GM12875 (cell line): ENCODE measurements around the gene RAD54L.

Experiments
- H3K4me3 ChIP-seq: one replicate; pipeline ENCODE4 v1.5.1; 2011; ENCODE audit warnings: low read depth, low read length, control low read depth
- TF ChIP-seq, protein P1 (sequence below): IDR thresholded peaks from 2 replicates; pipeline ENCODE4 v1.5.1; 2011; ENCODE audit warnings: low read depth, mild to moderate bottlenecking, control low read depth, inconsistent platforms, low read length, moderate library complexity, borderline replicate concordance; ENCODE audit not compliant: insufficient read depth

The RAD54L gene

DNA sequence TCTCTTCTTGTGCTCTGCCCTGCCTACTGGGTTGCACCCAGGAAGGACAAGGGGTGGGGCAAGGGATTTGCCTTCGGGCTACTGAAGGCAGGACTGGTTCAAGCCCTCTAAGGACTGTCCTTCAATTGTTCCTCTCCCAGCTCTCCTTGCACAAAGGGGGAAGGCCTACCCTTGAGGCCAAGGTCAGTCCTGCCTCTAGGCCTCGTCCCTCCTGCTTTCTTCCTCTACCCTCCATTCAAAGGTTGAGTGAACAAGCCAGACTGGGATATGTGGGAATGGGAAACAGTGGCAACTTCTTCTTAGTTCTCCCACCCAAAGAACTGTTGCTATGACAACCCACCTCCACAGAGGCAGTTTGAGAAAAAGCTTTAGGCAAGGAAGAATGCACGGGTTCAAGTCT, 41.8 kb upstream of the RAD54L start:
- TF ChIP-seq, protein P1, sequence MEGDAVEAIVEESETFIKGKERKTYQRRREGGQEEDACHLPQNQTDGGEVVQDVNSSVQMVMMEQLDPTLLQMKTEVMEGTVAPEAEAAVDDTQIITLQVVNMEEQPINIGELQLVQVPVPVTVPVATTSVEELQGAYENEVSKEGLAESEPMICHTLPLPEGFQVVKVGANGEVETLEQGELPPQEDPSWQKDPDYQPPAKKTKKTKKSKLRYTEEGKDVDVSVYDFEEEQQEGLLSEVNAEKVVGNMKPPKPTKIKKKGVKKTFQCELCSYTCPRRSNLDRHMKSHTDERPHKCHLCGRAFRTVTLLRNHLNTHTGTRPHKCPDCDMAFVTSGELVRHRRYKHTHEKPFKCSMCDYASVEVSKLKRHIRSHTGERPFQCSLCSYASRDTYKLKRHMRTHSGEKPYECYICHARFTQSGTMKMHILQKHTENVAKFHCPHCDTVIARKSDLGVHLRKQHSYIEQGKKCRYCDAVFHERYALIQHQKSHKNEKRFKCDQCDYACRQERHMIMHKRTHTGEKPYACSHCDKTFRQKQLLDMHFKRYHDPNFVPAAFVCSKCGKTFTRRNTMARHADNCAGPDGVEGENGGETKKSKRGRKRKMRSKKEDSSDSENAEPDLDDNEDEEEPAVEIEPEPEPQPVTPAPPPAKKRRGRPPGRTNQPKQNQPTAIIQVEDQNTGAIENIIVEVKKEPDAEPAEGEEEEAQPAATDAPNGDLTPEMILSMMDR, result no peak
- no peak overlapping the region for H3K4me3 ChIP-seq

DNA sequence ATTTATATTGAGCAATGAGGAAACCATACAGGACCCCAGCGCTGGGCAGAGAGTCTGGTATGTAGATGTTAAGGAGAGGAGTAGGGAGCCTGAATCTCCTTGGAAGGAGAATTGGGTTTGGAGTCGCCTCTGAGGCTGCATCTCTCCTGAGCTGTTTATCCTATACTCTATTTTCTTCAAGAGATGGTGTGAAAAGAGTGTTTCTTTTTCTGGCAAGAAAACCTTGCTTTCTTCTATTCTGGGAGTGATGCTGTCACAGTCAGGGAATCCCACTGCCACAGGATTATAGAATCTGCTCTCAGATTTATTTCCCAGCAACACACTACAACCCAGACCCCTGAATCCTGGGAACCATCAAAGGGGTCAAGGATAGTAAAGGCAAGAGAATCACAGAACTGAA, 41.2 kb upstream of the RAD54L start:
- H3K4me3 ChIP-seq, result no peak overlapping the region
- TF ChIP-seq, protein P1, result no peak

DNA sequence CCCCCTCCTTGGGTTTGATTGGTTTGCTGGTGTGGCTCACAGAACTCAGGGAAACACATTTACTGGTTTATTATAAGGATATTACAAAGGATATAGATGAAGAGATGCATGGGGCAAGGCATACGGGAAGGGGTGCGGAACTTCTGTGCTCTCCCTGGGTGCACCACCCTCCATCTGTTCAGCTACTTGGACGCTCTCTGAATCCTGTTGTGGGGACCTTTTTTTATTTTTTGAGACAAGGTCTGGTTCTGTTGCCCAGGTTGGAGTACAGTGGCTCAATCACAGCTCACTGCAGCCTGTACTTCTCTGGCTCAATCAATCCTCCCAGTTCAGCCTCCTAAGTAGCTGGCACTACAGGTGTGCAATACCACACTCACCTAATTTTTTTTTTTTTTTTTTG, 37.0 kb upstream of the RAD54L start:
- H3K4me3 ChIP-seq, result no peak overlapping the region
- TF ChIP-seq, protein P1, result no peak

DNA sequence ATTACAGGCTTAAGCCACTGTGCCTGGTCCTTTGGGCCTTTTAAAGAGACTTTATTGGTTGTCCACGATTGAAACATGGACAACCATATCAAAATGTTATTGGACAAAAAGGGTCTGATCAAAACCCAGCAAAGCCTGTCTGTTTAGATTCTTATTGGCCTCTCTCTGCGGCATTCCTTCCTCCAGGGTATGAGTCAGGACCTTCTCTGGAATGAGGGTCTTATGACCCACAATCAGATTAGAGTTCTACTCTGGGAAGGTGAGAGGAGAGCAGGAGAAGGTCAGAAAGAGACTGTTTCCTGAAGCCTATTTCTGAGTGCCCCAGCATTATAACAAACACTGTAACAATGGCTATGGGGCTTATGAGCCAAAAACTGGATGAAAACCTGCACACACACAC, 36.5 kb upstream of the RAD54L start:
- TF ChIP-seq, protein P1, result no peak
- no peak overlapping the region for H3K4me3 ChIP-seq

DNA sequence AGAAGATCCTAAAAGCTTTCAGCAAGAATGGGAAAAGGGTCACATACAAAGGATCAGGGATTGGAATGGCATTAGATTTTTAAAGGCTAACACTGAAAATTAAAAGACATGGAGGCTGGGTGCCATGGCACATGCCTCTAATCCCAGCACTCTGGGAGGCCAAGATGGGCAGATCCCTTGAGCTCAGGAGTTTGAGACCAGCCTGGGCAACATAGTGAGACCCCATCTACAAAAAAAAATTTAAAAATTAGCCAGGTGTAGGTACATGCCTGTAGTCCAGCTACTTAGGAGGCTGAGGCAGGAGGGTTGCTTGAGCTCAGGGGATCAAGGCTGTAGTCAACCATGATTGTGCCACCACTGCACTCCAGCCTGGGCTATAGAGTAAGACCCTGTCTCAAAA, 32.1 kb upstream of the RAD54L start:
- no peak overlapping the region for H3K4me3 ChIP-seq
- TF ChIP-seq, protein P1, result no peak

DNA sequence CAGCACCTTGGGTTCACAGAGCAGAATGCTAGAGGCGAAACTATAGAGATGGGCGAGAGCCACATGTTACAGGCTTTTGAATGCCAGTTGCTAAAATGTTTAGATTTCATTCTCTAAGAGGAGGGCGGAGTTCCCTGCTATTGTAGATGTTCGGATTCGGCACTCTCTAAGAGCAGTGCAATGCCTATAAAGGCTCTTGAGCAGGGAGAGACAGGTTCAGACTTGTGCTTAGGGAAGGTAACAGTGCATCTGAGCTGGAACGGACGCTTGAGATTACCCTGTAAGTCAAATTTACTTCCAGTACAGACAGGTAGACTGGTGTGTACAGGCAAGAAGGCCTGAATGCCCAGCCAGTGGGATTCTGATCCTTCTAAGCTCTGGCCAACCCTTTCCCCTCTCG, 29.1 kb upstream of the RAD54L start:
- TF ChIP-seq, protein P1, result no peak
- H3K4me3 ChIP-seq, result no peak overlapping the region

DNA sequence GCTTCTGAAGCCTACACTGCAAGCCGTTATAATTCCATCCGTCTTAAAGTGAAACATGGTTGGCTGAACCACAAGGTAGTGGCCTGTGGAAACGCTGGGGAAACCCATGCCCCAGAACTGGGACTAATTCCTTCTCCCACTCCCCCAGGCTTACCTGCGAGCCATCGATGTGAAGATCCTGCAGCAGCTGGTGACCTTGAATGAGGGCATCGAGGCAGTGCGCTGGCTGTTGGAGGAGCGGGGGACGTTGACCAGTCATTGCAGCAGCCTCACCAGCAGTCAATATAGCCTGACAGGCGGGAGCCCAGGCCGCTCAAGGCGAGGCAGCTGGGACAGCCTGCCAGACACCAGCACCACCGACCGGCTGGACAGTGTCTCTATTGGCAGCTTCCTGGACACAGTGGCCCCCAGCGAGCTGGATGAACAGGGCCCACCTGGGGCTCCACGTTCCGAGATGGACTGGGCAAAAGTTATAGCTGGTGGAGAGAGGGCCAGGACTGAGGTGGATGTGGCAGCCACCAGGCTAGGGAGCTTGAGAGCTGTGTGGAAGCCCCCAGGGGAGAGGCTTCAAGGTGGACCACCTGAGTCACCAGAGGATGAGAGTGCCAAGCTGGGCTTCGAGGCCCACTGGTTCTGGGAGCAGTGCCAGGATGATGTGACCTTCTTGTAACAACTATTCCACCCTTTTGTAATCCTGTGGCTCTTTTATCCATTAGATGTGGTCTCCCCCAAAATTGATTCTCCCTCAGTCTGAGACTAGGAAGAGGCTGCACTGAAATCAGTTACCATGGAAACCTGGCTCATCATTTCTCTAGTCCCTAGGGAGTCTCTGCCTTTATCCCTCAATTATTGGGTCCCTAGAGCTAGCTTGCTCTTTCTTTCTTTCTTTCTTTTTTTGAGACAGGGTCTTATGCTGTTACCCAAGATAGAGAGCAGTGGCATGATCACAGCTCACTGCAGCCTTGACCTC, 27.7 kb upstream of the RAD54L start:
- no peak overlapping the region for H3K4me3 ChIP-seq
- TF ChIP-seq, protein P1, result no peak
